ENCODE results near the gene KATNB1.
"Not testable (repeated sequence)": the region's sequence is repeated elsewhere in the genome, so short reads cannot be mapped to it uniquely, and the experiment has no call there.

KATNB1 gene

GRCh38 chr16:57781741-57782606, 46.4 kb downstream of the KATNB1 start:
- Mint-ChIP-seq H3K27ac (no peak overlapping the region), H3K4me1 (no peaks in the 10 kb centered on the region), H3K4me3 (no peak overlapping the region), H3K27me3 (no peaks in the 10 kb centered on the region), H3K9me3 (no peaks in the 10 kb centered on the region), H3K36me3 (no peaks in the 10 kb centered on the region)
- DNase-seq (no peak), ATAC-seq (replicated peaks) (no peak)

DNA sequence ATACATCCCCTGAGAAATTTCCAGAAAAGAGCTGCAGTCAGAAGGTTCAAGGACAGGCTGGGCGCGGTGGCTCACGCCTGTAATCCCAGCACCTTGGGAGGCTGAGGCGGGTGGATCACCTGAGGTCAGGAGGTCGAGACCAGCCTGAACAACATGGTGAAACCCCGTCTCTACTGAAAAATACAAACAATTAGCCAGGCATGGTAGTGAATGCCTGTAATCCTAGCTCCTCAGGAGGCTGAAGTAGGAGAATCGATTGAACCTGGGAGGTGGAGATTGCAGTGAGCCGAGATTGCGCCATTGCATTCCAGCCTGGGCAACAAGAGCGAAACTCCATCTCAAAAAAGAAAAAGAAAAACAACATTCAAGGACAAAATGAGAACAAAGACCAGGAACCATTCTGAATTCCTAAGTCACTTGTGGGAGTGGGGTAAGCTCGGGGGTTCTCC, 47.1 kb downstream of the KATNB1 start:
- H3K27me3 Mint-ChIP-seq; H3K4me3 Mint-ChIP-seq; H3K27ac Mint-ChIP-seq; ATAC-seq (replicated peaks); H3K9me3 Mint-ChIP-seq; DNase-seq; H3K36me3 Mint-ChIP-seq; H3K4me1 Mint-ChIP-seq: not testable (repeated sequence)

DNA sequence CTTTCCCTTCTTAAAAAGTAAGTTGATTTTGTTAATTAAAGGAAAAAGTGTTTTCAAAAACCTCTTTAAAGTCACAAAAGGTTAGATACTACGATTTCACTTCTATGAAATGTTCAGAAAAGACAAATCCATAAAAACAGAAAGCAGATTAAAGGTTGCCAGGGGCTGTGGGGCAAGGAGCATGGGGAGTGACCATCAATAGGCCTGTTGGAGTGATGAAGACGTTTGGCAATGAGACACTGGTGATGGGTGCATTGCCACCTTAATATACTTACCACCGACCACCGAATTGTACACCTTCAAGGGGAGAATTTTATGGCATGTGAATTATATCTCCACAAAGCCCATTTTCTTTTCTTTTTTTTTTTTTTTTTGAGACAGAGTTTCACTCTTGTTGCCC, 47.5 kb downstream of the KATNB1 start:
- Mint-ChIP-seq H3K4me1 (no peaks in the 10 kb centered on the region), H3K27me3 (no peaks in the 10 kb centered on the region), H3K9me3 (no peaks in the 10 kb centered on the region), H3K36me3 (no peaks in the 10 kb centered on the region), H3K27ac (no peak overlapping the region), H3K4me3 (no peak overlapping the region)
- DNase-seq (no peak), ATAC-seq (replicated peaks) (no peak)

DNA sequence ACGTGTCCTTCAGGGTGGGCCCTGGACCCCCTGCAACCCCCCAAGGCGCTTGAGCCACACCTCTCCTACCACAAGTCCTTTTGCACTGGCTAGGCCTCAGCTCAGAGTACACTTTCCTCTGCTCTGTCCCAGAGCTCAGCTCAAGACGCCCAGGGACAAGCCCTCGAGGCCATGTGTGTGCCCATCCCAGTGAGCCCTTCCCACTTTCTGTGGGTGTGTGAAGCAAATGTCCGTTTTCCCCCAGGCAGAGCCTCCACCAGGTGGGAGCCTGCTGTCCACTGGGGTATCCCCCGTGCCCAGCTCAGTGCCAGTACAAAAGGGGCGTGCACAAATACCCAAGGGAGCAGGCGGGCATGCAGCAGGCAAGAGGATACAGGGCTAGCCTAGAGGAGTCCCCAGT, 48.3 kb downstream of the KATNB1 start:
- Mint-ChIP-seq H3K27ac (no peak overlapping the region), H3K4me3 (no peak overlapping the region), H3K36me3 (no peaks in the 10 kb centered on the region), H3K27me3 (no peaks in the 10 kb centered on the region), H3K4me1 (no peaks in the 10 kb centered on the region), H3K9me3 (no peaks in the 10 kb centered on the region)
- DNase-seq: no peak
- ATAC-seq (replicated peaks): no peak

GRCh38 chr16:57784334-57784733, 48.8 kb downstream of the KATNB1 start:
- Mint-ChIP-seq H3K27me3 (no peaks in the 10 kb centered on the region), H3K36me3 (no peaks in the 10 kb centered on the region), H3K9me3 (no peaks in the 10 kb centered on the region), H3K4me1 (no peaks in the 10 kb centered on the region), H3K27ac (no peak overlapping the region), H3K4me3 (no peak overlapping the region)
- ATAC-seq (replicated peaks) (no peak), DNase-seq (no peak)

- no peaks in the 10 kb centered on the region for H3K9me3 Mint-ChIP-seq
- ATAC-seq (replicated peaks): no peak
- no peaks in the 10 kb centered on the region for H3K4me1 Mint-ChIP-seq
- H3K27ac Mint-ChIP-seq: peak overlapping the region; percentile 25
- no peak overlapping the region for H3K4me3 Mint-ChIP-seq
- no peak for DNase-seq
- H3K36me3 Mint-ChIP-seq: no peaks in the 10 kb centered on the region
- H3K27me3 Mint-ChIP-seq: no peaks in the 10 kb centered on the region
Observed at GRCh38 chr16:57785385-57785784, 49.8 kb downstream of the KATNB1 start.

GRCh38 chr16:57785924-57786323, 50.4 kb downstream of the KATNB1 start:
- DNase-seq (no peak), ATAC-seq (replicated peaks) (no peak)
- Mint-ChIP-seq H3K4me1 (no peaks in the 10 kb centered on the region), H3K36me3 (no peaks in the 10 kb centered on the region), H3K27ac (no peak overlapping the region), H3K4me3 (no peak overlapping the region), H3K27me3 (no peaks in the 10 kb centered on the region), H3K9me3 (no peaks in the 10 kb centered on the region)

- no peak overlapping the region for H3K4me3 Mint-ChIP-seq
- H3K27ac Mint-ChIP-seq: no peak overlapping the region
- H3K27me3 Mint-ChIP-seq: no peaks in the 10 kb centered on the region
- no peak for ATAC-seq (replicated peaks)
- DNase-seq: no peak
- no peaks in the 10 kb centered on the region for H3K36me3 Mint-ChIP-seq
- H3K9me3 Mint-ChIP-seq: no peaks in the 10 kb centered on the region
- peaks cover 0 to 8% of the 10 kb centered on the region in 2 donors for H3K4me1 Mint-ChIP-seq
Observed at GRCh38 chr16:57786632-57787518, 51.3 kb downstream of the KATNB1 start.

- DNase-seq (no peak), ATAC-seq (replicated peaks) (no peak)
- H3K27me3 Mint-ChIP-seq: no peaks in the 10 kb centered on the region
- H3K4me3 Mint-ChIP-seq: no peak overlapping the region
- no peak overlapping the region for H3K27ac Mint-ChIP-seq
- no peaks in the 10 kb centered on the region for H3K36me3 Mint-ChIP-seq
- H3K9me3 Mint-ChIP-seq: no peaks in the 10 kb centered on the region
- H3K4me1 Mint-ChIP-seq: peaks cover 0 to 8% of the 10 kb centered on the region in 2 donors
Observed at GRCh38 chr16:57787519-57787905, 51.9 kb downstream of the KATNB1 start.

DNA sequence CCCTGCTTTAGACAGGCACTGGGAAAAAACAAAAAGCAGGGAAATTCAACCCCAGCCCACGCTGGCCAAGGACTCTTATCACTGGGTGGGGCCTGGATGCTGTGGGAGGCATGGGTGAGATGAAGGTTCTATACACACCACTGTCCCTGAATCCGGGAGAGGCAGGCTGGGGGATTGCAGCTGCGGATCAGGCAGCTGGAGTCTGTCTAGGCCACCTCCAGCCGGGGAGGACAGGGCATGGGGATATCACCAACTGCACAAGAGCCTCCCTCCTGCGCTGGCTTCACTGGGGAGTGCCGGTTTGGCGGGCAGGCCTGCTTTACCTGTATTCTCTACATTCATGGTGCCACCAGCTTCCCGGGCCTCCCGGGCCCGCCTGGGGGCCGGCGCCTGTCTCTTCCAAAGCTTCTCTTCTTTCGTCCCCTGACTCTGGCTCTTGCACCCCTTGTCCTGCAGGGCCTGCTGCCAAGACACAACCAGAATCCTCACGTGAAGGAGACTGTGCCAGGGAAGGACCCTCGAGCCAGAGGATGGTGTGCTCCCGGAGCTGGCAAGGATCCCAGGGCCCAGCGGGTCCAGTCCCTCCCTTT, 52.8 kb downstream of the KATNB1 start:
- ATAC-seq (replicated peaks): no peak
- peaks cover 0 to 8% of the 10 kb centered on the region in 2 donors for H3K4me1 Mint-ChIP-seq

GRCh38 chr16:57788951-57789350, 53.4 kb downstream of the KATNB1 start:
- no peaks in the 10 kb centered on the region for H3K9me3 Mint-ChIP-seq
- no peak overlapping the region for H3K27ac Mint-ChIP-seq
- peaks cover 0 to 8% of the 10 kb centered on the region in 2 donors for H3K4me1 Mint-ChIP-seq
- H3K27me3 Mint-ChIP-seq: no peaks in the 10 kb centered on the region
- DNase-seq: no peak
- no peak overlapping the region for H3K4me3 Mint-ChIP-seq
- no peaks in the 10 kb centered on the region for H3K36me3 Mint-ChIP-seq
- ATAC-seq (replicated peaks): no peak

More for the DNA sequence above, 52.8 kb downstream of the KATNB1 start:
- DNase-seq: no peak
- H3K27ac Mint-ChIP-seq: no peak overlapping the region
- H3K9me3 Mint-ChIP-seq: no peaks in the 10 kb centered on the region
- H3K27me3 Mint-ChIP-seq: no peaks in the 10 kb centered on the region
- H3K4me3 Mint-ChIP-seq: no peak overlapping the region
- H3K36me3 Mint-ChIP-seq: no peaks in the 10 kb centered on the region

DNA sequence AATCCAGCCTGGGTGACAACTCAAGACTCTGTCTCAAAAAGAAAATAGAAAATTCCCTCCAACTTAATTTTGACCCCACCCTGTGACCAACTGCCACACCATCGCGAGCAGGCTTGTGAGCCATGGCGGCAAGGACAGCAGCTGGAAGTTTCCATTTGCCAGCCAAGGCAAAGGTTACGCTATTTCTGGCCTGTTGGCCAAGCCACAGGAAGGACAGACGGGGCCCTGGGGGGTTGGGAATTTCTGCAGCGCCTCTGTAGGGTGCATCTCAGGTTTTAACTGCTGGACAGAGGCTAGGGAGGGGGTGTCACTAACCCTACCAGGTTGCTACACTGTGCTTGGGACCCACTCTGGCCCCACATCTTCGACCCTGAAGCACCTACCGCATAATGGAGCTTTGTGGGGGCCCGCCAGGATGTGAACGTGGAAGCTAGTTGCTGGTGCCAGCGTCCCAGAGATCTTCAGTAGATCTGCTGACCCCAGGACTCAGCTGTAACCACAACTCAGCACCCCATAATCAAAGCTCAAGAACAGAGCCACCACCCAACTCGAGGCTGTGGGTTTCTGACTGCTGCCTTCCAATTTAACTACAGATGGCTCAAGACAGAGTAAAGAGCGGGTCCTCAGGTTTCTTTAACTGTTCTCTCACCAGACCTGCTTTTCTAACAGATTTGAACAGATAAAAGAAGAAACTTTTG, 55.8 kb downstream of the KATNB1 start:
- H3K27me3 Mint-ChIP-seq: no peaks in the 10 kb centered on the region
- ATAC-seq (replicated peaks): no peak
- H3K27ac Mint-ChIP-seq: no peak overlapping the region
- H3K36me3 Mint-ChIP-seq: no peaks in the 10 kb centered on the region
- H3K4me1 Mint-ChIP-seq: peaks cover 0 to 12% of the 10 kb centered on the region in 2 donors
- no peak overlapping the region for H3K4me3 Mint-ChIP-seq
- no peaks in the 10 kb centered on the region for H3K9me3 Mint-ChIP-seq
- no peak for DNase-seq

- Mint-ChIP-seq H3K9me3 (no peaks in the 10 kb centered on the region), H3K4me1 (peaks cover 0 to 12% of the 10 kb centered on the region in 2 donors), H3K27ac (no peak overlapping the region), H3K36me3 (no peaks in the 10 kb centered on the region), H3K27me3 (peaks cover 4 to 5% of the 10 kb centered on the region in 2 donors), H3K4me3 (no peak overlapping the region)
- ATAC-seq (replicated peaks) (no peak), DNase-seq (no peak)
Observed at GRCh38 chr16:57791893-57792461, 56.4 kb downstream of the KATNB1 start.

Measured in stimulated activated naive B cell treated with anti-CD40 and anti-IgM and Interleukin-4, amounts not matched to agents 10 μg/mL and 1 μg/mL and 100 μg/mL, for 72 hours (primary cell).